ENCODE results near the gene NTRK2. TPM values are rescaled to one million over a fixed set of nuclear protein-coding genes. Genes with fewer than 3 reads are reported as not detected.
A peak's percentile ranks its signal among the peaks of the same experiment; 100 is the strongest.

The NTRK2 gene
- total and polyA plus RNA-seq, 8 donors = 6.0 to 31.4 (median 14.5) TPM

DNA sequence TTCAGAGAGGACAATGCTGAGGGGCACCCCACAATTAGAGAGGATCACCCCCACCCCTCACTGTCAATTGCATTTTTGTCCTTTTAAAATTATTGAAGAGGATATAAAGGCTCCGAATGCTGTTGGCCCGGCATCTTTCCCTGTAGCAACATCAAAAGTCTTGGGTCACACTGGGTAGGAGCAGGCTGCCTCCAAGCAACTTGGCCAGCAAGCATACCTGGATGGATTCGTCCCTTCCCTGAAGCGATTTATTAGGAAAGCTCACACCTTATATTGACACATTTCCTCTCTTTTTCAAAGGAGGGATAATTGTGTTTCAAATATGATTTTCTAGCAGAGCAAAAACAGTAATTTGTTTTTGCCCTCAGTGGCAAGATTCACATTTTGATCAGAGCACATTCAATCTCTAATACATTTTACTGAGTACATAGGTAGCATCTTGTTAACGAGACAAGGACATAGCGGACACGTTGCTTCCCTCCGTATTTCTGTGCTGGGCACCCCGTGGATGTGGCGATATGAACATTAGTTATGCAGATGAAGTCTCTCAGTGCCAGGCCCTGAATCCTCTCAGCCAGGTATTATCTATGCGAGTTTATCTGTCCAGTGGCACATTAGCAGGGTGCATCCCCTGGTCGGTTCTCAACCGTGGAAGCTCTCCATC, 321.5 kb downstream of the NTRK2 start:
- no peaks in the 10 kb centered on the region for H3K36me3 ChIP-seq
- H3K9me3 ChIP-seq = no peaks in the 10 kb centered on the region
- intact Hi-C loops (cut with DNase I) = no loop called here
- no peak overlapping the region for H3K27ac ChIP-seq
- TF ChIP-seq, protein P1, sequence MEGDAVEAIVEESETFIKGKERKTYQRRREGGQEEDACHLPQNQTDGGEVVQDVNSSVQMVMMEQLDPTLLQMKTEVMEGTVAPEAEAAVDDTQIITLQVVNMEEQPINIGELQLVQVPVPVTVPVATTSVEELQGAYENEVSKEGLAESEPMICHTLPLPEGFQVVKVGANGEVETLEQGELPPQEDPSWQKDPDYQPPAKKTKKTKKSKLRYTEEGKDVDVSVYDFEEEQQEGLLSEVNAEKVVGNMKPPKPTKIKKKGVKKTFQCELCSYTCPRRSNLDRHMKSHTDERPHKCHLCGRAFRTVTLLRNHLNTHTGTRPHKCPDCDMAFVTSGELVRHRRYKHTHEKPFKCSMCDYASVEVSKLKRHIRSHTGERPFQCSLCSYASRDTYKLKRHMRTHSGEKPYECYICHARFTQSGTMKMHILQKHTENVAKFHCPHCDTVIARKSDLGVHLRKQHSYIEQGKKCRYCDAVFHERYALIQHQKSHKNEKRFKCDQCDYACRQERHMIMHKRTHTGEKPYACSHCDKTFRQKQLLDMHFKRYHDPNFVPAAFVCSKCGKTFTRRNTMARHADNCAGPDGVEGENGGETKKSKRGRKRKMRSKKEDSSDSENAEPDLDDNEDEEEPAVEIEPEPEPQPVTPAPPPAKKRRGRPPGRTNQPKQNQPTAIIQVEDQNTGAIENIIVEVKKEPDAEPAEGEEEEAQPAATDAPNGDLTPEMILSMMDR (IDR thresholded peaks at IDR 0.05) = no peak
- no peaks in the 10 kb centered on the region for H3K27me3 ChIP-seq
- FAIRE-seq = no peak
- 77 to 87% methylated on average over 13 of the region's 13 CpGs for WGBS, 2 donors
- no peak for DNase-seq
- H3K4me3 ChIP-seq = no peak overlapping the region
- H3K4me1 ChIP-seq = no peaks in the 10 kb centered on the region
- no peak for ATAC-seq

DNA sequence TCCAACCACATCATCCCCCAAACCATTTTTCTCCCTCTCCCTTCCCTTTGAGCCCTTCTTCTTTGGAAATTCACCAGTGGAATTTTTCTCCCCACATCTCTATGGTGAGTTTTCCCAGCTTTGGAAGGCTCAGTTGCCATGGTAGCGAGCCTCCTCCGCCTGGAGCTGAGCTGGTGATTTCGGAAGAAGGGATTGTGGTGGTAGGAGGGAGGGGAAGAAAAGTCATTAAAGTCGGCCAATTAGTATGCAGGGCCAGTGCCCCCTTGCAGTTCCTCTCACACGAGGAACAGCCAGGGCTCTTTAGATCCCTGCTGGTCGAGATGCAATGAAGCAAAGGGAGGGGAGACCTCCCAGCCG, 322.0 kb downstream of the NTRK2 start:
- intact Hi-C loops (cut with DNase I) = no loop called here
- Histone ChIP-seq H3K4me3 (no peak overlapping the region), H3K4me1 (no peaks in the 10 kb centered on the region), H3K27me3 (no peaks in the 10 kb centered on the region), H3K9me3 (no peaks in the 10 kb centered on the region), H3K27ac (no peak overlapping the region), H3K36me3 (no peaks in the 10 kb centered on the region)
- WGBS, 2 donors = 71 to 80% methylated on average over 7 of the region's 7 CpGs
- TF ChIP-seq, protein P1 (IDR thresholded peaks at IDR 0.05) = no peak
- FAIRE-seq (no peak), ATAC-seq (no peak), DNase-seq (no peak)

DNA sequence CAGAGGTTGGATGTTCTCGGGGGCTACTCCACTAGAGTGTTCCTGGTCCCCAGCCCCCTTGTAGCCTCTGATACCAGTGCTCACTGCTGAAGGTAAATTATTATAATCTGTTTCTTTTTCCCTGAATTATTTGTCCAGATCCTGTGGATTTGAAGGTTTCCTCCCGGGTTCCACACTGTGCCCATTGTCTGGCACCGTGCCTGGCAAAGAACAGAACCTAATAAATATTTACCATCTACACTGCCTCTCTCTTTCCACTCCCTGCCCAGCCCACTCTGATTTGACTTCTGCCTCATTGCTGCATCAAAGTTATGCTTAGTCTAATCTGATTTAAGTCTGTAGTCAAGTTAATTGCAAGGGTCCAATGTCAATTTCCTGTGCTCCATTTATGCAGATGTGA, 322.9 kb downstream of the NTRK2 start:
- WGBS, 2 donors = 48 to 51% methylated on average over 3 of the region's 3 CpGs
- intact Hi-C loops (cut with DNase I) = no loop called here
- TF ChIP-seq, protein P1 (IDR thresholded peaks at IDR 0.05) = no peak
- ATAC-seq (no peak), DNase-seq (no peak), FAIRE-seq (no peak)
- H3K27ac ChIP-seq = no peak overlapping the region
- H3K4me1 ChIP-seq = no peaks in the 10 kb centered on the region
- no peaks in the 10 kb centered on the region for H3K27me3 ChIP-seq
- H3K36me3 ChIP-seq = no peaks in the 10 kb centered on the region
- no peaks in the 10 kb centered on the region for H3K9me3 ChIP-seq
- H3K4me3 ChIP-seq = no peak overlapping the region

DNA sequence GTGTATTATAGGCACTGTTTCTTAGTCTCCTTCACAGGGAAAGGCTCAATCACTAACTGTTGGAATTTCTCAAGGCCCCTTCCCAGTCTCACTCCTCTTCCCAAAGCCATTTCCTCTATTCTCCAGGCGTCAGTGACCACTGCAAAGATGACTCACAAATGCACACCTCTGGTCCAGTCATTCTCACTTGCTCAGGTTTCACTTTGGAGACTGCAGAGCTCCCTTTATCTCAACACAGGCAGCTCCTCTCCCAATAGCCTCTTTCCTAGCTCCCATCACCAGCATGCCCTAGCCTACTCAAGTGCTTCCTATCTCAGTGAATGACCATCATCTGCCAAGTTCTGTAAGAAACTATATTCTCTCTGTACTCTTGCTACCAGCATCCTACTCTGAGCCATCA, 323.6 kb downstream of the NTRK2 start:
- ATAC-seq = no peak
- FAIRE-seq = no peak
- no peaks in the 10 kb centered on the region for H3K27me3 ChIP-seq
- intact Hi-C loops (cut with DNase I) = no loop called here
- H3K4me1 ChIP-seq = no peaks in the 10 kb centered on the region
- H3K36me3 ChIP-seq = no peaks in the 10 kb centered on the region
- no peak overlapping the region for H3K4me3 ChIP-seq
- TF ChIP-seq, protein P1 (IDR thresholded peaks at IDR 0.05) = no peak
- no peak for DNase-seq
- no peak overlapping the region for H3K27ac ChIP-seq
- H3K9me3 ChIP-seq = no peaks in the 10 kb centered on the region
- WGBS, 2 donors = 35 to 62% methylated on average over 1 of the region's 1 CpG

DNA sequence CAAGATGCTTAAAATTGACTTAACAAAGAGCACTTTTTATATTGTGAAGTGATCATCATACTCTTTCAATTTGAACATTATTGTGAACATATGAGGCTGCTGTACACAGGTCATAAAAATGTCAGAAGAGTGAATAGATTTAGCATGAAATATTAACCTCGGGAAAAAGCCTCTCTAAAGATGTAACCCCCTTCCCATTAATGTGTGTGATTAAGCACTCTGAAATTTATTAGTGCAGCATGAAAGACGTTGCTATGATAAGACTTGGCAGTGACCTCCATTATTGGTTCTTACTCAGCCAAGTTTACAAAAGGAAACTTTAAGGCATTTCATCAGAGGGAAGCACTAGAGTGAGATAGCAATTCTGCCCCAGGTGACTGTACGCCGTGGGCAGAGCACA, 326.5 kb downstream of the NTRK2 start:
- H3K27ac ChIP-seq = no peak overlapping the region
- no peaks in the 10 kb centered on the region for H3K36me3 ChIP-seq
- no peak for FAIRE-seq

More for the DNA sequence above, 326.5 kb downstream of the NTRK2 start:
- H3K27me3 ChIP-seq = no peaks in the 10 kb centered on the region
- WGBS, 2 donors = 14 to 17% methylated on average over 4 of the region's 4 CpGs
- H3K4me3 ChIP-seq = no peak overlapping the region
- no peaks in the 10 kb centered on the region for H3K9me3 ChIP-seq
- ATAC-seq (peak in 2 of 4 donors; percentile 32 to 36), DNase-seq (no peak)
- TF ChIP-seq, protein P1 (IDR thresholded peaks at IDR 0.05) = no peak
- intact Hi-C loops (cut with DNase I) = no loop called here
- no peaks in the 10 kb centered on the region for H3K4me1 ChIP-seq

All from pancreas (tissue), 10 donors.